Neural crest cell (in vitro differentiated cells): ENCODE results near the gene TWIST2. TPM values are rescaled to one million over a fixed set of nuclear protein-coding genes. Genes with fewer than 3 reads are reported as not detected.

Experiments used
- DNase-seq: peaks from one replicate; pipeline ENCODE4 v3.0.0; 2021; ENCODE audit warnings: low read depth, mixed read lengths, low spot score
- H3K27ac Mint-ChIP-seq: one replicate; pipeline ENCODE4 v1.8.0; 2021; ENCODE audit warnings: mild to moderate bottlenecking, mixed read lengths; ENCODE audit not compliant: unreplicated experiment
- H3K27me3 Mint-ChIP-seq: 2 replicates; pipeline ENCODE4 v1.8.0; 2021; ENCODE audit warnings: low read depth, mild to moderate bottlenecking, mixed read lengths
- H3K36me3 Mint-ChIP-seq: 2 replicates; pipeline ENCODE4 v1.8.0; 2021; ENCODE audit warnings: low read depth, mild to moderate bottlenecking, mixed read lengths
- H3K4me1 Mint-ChIP-seq: 2 replicates; pipeline ENCODE4 v1.8.0; 2021; ENCODE audit warnings: mixed read lengths
- H3K4me3 Mint-ChIP-seq: one replicate; pipeline ENCODE4 v1.8.0; 2021; ENCODE audit warnings: mild to moderate bottlenecking, mixed read lengths
- H3K9me3 Mint-ChIP-seq: 2 replicates; pipeline ENCODE4 v1.8.0; 2021; ENCODE audit warnings: mixed read lengths
- CTCF ChIP-seq: fragments of 200-600 bp; sonication (generic); conservative IDR thresholded peaks from 2 replicates; pipeline ENCODE4 v1.5.0; 2021; ENCODE audit warnings: antibody characterized with exemption, mild to moderate bottlenecking
- total RNA-seq: library from RNA; stranded (reverse); gene quantifications from 2 replicates; pipeline ENCODE4 v1.2.1, GENCODE V29; 2021

The TWIST2 gene
- total RNA-seq, 1 donor from 2014 or later, result 0.96 TPM

GRCh38 chr2:238853721-238854120, 5.8 kb downstream of the TWIST2 start:
- Mint-ChIP-seq H3K4me3 (no peak overlapping the region), H3K4me1 (peaks cover 15% of the 10 kb centered on the region), H3K27me3 (peaks cover 61% of the 10 kb centered on the region), H3K36me3 (no peaks in the 10 kb centered on the region), H3K27ac (no peak overlapping the region), H3K9me3 (no peaks in the 10 kb centered on the region)
- no peak for DNase-seq
- TF ChIP-seq CTCF, result no peak

GRCh38 chr2:238854246-238854645, 6.4 kb downstream of the TWIST2 start:
- H3K9me3 Mint-ChIP-seq, result no peaks in the 10 kb centered on the region
- no peak overlapping the region for H3K4me3 Mint-ChIP-seq
- peaks cover 15% of the 10 kb centered on the region for H3K4me1 Mint-ChIP-seq
- no peak for DNase-seq
- H3K27ac Mint-ChIP-seq, result no peak overlapping the region
- no peaks in the 10 kb centered on the region for H3K36me3 Mint-ChIP-seq
- H3K27me3 Mint-ChIP-seq, result peaks cover 56% of the 10 kb centered on the region
- no peak for TF ChIP-seq CTCF

- Mint-ChIP-seq H3K27me3 (peaks cover 52% of the 10 kb centered on the region), H3K27ac (no peak overlapping the region), H3K4me1 (peaks cover 15% of the 10 kb centered on the region), H3K36me3 (no peaks in the 10 kb centered on the region), H3K9me3 (no peaks in the 10 kb centered on the region), H3K4me3 (no peak overlapping the region)
- DNase-seq, result no peak
- TF ChIP-seq CTCF, result no peak
Observed at GRCh38 chr2:238854699-238855229, 6.9 kb downstream of the TWIST2 start.

- Mint-ChIP-seq H3K9me3 (no peaks in the 10 kb centered on the region), H3K27ac (no peak overlapping the region), H3K4me1 (peaks cover 15% of the 10 kb centered on the region), H3K4me3 (no peak overlapping the region), H3K36me3 (no peaks in the 10 kb centered on the region), H3K27me3 (peaks cover 47% of the 10 kb centered on the region)
- TF ChIP-seq CTCF, result no peak
- no peak for DNase-seq
Observed at GRCh38 chr2:238855299-238855698, 7.4 kb downstream of the TWIST2 start.

DNA sequence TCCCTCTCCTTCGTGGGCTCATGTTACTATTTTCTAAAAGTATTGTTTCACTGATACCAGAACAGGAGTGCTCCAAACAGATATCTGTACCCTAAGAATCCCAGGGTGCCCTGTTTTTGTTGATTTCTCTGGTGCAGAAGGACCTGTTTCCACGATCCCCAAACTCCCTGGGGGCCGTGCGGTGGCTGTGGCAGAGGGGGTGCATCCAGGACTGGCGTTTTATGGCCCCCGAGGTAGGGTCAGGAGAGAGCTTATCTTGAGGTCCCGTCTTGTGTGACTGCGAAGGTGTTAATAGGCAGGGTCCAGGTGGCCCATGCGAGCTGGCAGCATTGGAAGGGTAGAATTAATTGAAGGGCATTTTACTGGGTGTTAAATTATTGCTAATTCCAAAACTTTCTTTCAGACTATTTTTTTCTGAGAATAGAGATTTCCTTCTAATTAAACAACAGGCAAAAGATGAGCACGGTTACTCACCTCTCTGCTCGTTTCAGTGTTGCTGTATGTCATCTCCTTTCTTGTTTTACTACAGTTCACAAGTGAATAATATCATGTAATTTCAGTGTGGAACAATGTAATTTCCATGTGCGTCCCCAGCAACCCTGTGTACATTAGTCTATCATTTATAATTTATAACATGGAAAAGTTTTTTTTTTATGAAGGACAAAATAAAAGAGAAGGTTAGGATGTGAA, 8.2 kb downstream of the TWIST2 start:
- Mint-ChIP-seq H3K4me3 (no peak overlapping the region), H3K4me1 (peaks cover 15% of the 10 kb centered on the region), H3K27me3 (peaks cover 39% of the 10 kb centered on the region), H3K36me3 (no peaks in the 10 kb centered on the region), H3K27ac (no peak overlapping the region), H3K9me3 (no peaks in the 10 kb centered on the region)
- DNase-seq, result no peak
- no peak for TF ChIP-seq CTCF
